ENCODE data around the gene DUSP28.
"Not testable (repeated sequence)": the region's sequence is repeated elsewhere in the genome, so short reads cannot be mapped to it uniquely, and the experiment has no call there.

DUSP28 gene

GRCh38 chr2:240560084-240560479 is at the start of gene DUSP28:
TSS of gene DUSP28 (plus strand) at chr2:240560357. CDS start at chr2:240560685, 328 bp downstream.
- peak; percentile 92 for DNase-seq

- no peak for DNase-seq
Observed at GRCh38 chr2:240510513-240511210, 49.5 kb upstream of the DUSP28 start.

- no peak for DNase-seq
Observed at GRCh38 chr2:240511351-240512108, 48.6 kb upstream of the DUSP28 start.

- no peak for DNase-seq
Observed at GRCh38 chr2:240512109-240512485, 48.1 kb upstream of the DUSP28 start.

GRCh38 chr2:240512666-240513535 is 47.3 kb upstream of the DUSP28 start:
- DNase-seq: no peak

- peak; percentile 86 for DNase-seq
Observed at GRCh38 chr2:240513549-240514287, 46.4 kb upstream of the DUSP28 start.

GRCh38 chr2:240514631-240515030 is 45.5 kb upstream of the DUSP28 start:
- DNase-seq: no peak

GRCh38 chr2:240517342-240517741 is 42.8 kb upstream of the DUSP28 start:
- no peak for DNase-seq

GRCh38 chr2:240518981-240519380 is 41.2 kb upstream of the DUSP28 start:
- no peak for DNase-seq

- no peak for DNase-seq
Observed at GRCh38 chr2:240519396-240520129, 40.6 kb upstream of the DUSP28 start.

- no peak for DNase-seq
Observed at GRCh38 chr2:240520130-240520973, 39.8 kb upstream of the DUSP28 start.

- no peak for DNase-seq
Observed at GRCh38 chr2:240520974-240521350, 39.2 kb upstream of the DUSP28 start.

- not testable (repeated sequence) for DNase-seq
Observed at GRCh38 chr2:240521885-240522284, 38.3 kb upstream of the DUSP28 start.

GRCh38 chr2:240522406-240522805 is 37.8 kb upstream of the DUSP28 start:
- DNase-seq: no peak

- DNase-seq: no peak
Observed at GRCh38 chr2:240523451-240524281, 36.5 kb upstream of the DUSP28 start.

- no peak for DNase-seq
Observed at GRCh38 chr2:240524963-240525718, 35.0 kb upstream of the DUSP28 start.

- DNase-seq: no peak
Observed at GRCh38 chr2:240525802-240526201, 34.4 kb upstream of the DUSP28 start.

- DNase-seq: no peak
Observed at GRCh38 chr2:240526521-240526920, 33.6 kb upstream of the DUSP28 start.

- no peak for DNase-seq
Observed at GRCh38 chr2:240527153-240527750, 32.9 kb upstream of the DUSP28 start.
